Jurkat, Clone E6-1 (cell line): Measurements from ENCODE around the gene PRDX5.
"Not testable (repeated sequence)": the region's sequence is repeated elsewhere in the genome, so short reads cannot be mapped to it uniquely, and the experiment has no call there.

Experiments used
- DNase-seq: peaks from one replicate; pipeline ENCODE4 v3.0.0-alpha.2; 2011; ENCODE audit warnings: low read depth, low spot score
- H3K4me3 ChIP-seq: 2 replicates; pipeline ENCODE4 v1.5.1; 2011; ENCODE audit warnings: mild to moderate bottlenecking, low read length, control low read depth, moderate library complexity

PRDX5 gene

DNA sequence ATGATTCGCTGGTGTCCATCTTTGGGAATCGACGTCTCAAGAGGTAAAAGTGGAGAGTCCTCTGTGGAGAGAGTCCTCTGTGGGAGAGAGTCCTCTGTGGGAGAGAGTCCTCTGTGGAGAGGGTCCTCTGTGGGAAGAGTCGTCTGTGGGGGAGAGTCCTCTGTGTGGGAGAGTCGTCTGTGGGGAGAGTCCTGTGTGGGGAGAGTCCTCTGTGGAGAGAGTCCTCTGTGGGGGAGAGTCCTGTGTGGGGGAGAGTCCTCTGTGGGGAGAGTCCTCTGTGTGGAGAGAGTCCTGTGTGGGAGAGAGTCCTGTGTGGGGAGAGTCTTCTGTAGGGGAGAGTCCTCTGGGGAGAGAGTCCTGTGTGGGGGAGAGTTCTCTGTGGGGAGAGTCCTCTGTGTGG is 3.1 kb downstream of the PRDX5 start:
- no peak for DNase-seq
- H3K4me3 ChIP-seq = no peak overlapping the region

DNA sequence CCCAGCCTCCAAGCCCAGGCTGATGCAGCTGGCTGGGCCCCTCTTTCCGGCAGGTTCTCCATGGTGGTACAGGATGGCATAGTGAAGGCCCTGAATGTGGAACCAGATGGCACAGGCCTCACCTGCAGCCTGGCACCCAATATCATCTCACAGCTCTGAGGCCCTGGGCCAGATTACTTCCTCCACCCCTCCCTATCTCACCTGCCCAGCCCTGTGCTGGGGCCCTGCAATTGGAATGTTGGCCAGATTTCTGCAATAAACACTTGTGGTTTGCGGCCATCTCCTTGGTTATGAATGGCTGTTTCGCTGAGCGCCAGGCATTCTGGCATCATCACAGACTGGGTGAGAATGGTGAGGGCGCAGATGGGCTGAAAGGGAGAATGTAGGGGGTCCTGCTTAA is 3.6 kb downstream of the PRDX5 start:
- H3K4me3 ChIP-seq = no peak overlapping the region
- DNase-seq = no peak

DNA sequence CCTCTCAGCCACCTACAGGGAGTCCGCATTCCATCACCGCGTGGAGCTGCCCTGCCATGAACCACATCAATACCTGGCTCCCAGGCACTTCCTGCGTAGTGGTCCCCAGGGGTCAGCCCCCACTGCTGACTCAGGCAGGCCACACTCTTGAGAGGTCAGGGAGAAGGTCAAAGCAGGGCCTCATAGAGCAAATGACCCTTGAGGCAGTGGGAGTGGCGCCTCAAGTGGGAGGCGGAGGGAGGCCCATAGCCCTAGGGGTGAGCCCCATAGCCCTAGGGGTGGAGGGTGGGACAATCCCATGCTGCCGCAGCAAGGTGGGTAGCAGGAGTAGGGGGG is 5.0 kb downstream of the PRDX5 start:
- no peak for DNase-seq
- H3K4me3 ChIP-seq = no peak overlapping the region

DNA sequence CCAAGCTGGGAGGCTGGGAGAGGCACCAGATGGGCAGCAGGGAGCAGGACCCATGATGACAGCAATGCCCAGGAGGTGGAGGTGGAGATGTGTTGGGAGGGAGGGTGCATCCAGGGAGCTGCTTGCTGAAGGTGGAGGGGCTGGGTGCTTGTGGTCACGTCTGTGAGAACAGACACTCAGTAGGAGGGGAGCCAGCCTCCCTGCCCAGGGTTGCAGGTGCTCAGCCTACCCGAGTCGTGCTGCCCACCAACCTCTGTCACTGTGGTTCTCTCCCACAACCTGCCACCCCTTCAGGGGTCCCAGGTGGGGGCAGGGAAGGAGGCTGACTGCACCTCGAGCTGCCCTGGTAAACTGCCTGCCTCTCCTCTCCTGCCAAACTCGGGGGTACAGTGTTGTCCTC is 5.5 kb downstream of the PRDX5 start:
- peak overlapping the region; percentile 5; the same call in 1 of the 2 replicates for H3K4me3 ChIP-seq
- peak; percentile 70 for DNase-seq

DNA sequence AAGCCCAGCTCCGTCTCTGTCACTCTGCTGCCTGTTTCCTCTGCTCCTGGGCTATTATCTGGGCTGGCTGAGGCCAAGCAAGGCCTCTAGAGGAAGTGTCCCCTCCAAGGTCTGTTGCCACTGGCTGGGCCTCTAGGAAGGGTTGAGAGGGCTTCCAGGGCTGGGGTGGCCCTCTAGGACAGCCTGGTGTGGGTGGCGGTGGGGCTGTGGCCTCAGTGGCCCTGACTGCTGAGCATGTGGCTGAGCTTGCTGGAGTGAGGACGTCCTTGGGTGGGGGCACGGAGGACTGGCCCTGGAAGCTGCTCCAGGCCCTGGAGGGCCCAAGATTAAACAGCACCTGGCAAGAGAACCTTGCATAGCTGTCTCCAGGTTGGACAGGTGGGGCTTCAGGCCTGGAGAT is 6.1 kb downstream of the PRDX5 start:
- not testable (repeated sequence) for H3K4me3 ChIP-seq, DNase-seq

DNA sequence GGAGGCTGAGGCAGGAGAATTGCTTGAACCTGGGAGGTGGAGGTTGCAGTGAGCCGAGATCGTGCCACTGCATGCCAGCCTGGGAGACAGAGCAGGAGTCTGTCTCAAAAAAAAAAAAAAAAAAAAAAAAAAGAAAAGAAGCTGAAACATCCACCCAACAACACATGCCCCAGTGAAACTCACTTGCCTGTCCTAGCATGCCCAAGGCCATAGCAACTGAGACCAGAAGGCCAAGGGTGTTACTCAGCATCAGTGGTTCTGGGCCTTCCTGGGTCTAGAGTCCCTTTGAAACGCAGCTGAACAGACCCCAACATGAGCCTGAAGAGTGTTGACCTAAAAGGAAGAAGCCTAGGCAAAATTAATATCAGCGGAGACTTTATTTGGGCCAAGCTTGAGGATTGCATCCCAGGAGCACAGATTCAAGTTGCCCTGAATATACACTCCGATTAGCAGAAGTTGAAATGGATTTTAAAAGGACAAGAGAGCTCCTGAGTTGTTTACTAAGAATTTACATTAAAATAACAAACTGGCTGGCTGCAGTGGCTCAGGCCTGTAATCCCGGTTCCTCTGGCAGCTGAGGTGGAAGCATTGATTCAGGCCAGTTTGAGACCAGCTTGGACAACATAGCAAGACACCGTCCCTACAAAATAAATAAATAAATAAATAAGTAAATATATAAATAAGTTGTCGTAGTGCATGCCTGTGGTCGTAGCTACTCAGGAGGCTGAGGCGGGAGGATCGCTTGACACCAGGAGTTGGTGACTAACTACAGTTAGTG is 7.0 kb downstream of the PRDX5 start:
- H3K4me3 ChIP-seq = no peak overlapping the region
- DNase-seq = no peak

DNA sequence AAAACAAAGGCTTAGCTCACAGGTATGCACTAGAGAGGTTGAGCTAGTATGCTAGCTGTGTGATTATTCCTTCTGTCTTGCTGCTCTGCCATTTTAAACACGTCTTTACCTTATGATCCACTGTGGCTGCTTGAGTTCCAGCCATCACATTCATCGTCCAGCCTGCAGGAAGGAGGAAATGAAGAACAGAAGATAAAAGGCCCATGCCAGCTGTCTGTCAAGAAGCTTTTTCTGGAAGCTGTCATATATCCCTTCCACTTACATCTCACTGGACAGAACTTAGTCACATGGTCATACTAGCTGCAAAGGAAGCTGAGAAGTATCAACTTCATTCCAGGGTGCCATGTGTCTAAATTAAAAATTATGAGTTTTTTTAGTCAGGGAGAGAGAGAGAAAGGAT is 9.5 kb downstream of the PRDX5 start:
- H3K4me3 ChIP-seq = no peak overlapping the region
- no peak for DNase-seq

DNA sequence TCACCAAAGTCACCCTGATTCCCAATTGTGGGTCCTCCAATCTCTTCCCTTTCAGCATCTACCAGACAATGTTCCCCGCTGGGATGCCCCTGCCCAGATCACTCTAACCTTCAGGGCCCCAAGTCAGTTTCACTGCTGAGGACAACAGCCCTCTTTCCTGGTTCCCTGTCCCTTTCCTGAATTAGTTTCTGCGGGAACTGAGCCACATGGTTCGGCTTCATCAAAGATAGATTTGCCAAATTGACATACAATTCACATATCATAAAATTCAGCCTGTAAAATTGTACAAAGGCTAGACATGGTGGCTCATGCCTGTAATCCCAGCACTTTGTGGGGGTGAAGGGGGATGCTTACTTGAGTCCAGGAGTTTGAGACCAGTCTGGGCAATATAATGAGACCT is 10.1 kb downstream of the PRDX5 start:
- DNase-seq = no peak
- no peak overlapping the region for H3K4me3 ChIP-seq

DNA sequence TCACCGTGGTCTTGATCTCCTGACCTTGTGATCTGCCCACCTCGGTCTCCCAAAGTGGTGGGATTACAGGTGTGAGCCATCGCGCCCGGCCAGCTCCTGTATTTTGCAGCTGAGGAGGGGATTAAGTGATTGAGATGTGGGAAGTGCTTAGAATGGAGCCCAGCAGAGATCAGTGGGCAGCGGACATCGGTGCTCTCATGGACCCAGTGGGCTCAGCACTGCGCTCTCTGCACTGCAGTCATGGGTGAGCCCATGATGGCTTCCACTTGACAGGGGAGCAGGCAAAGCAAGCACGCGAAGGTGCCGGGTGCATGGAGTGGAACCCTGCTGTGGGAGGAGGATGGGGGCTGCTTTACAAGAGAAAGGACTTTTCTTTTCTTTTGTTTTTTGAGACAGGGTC is 13.0 kb downstream of the PRDX5 start:
- no peak for DNase-seq
- no peak overlapping the region for H3K4me3 ChIP-seq

DNA sequence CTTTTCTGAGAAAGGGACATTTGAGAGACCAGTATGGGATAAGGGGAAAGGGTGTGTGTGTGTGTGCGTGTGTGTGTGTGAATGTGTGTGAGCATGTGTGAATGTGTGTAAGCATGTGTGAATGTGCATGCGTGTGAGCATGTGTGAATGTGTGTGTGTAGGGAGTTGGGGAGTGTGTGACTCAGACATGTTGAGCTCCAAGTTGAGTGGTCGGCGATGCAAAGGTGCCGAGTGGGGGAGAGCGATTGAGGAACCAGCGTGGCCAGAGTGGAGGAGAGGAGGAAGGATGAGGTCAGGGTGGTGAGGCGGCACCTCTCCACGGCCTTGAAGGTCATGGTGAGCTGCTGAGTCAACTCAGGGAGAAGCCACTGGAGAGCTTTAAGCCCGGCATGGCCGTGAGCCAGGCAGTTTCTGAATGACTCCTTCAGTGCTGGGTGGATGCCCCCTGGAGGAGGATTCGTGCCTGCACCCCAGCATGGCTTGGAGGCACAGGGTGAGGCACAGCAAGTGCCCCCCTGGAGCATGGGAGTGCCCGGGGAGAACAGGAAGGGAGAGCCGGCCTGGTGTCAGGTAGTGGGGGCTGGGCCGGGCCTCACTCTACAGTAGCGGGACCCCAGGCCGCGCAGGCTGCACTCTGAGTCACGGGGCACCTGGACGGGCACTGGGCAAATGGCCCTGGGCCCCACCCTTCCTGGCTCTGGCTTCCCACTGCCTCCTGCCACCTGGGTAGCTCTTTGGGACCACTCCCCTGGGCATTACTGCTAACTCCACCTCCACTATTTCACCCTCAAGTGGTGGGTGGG is 13.8 kb downstream of the PRDX5 start:
- no peak overlapping the region for H3K4me3 ChIP-seq

DNA sequence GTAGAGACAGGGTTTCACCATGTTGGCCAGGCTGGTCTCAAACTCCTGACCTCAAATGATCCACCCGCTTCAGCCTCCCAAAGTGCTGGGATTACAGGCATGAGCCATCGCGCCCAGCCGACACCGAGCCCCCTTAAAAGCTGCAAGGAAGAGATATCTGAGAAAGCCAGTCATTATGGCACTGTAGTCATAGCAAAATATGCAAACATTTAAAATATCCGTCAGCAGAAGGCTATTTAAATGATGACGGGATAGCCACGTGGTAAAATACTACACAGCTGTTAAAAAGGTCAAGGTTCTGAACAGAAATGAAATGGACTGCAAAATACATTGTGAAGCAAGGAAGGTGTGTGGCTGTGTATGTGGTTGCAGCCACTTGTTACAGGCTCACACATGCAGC is 15.6 kb downstream of the PRDX5 start:
- no peak overlapping the region for H3K4me3 ChIP-seq
- no peak for DNase-seq

More for the DNA sequence above, 13.8 kb downstream of the PRDX5 start:
- peak; percentile 51 for DNase-seq

DNA sequence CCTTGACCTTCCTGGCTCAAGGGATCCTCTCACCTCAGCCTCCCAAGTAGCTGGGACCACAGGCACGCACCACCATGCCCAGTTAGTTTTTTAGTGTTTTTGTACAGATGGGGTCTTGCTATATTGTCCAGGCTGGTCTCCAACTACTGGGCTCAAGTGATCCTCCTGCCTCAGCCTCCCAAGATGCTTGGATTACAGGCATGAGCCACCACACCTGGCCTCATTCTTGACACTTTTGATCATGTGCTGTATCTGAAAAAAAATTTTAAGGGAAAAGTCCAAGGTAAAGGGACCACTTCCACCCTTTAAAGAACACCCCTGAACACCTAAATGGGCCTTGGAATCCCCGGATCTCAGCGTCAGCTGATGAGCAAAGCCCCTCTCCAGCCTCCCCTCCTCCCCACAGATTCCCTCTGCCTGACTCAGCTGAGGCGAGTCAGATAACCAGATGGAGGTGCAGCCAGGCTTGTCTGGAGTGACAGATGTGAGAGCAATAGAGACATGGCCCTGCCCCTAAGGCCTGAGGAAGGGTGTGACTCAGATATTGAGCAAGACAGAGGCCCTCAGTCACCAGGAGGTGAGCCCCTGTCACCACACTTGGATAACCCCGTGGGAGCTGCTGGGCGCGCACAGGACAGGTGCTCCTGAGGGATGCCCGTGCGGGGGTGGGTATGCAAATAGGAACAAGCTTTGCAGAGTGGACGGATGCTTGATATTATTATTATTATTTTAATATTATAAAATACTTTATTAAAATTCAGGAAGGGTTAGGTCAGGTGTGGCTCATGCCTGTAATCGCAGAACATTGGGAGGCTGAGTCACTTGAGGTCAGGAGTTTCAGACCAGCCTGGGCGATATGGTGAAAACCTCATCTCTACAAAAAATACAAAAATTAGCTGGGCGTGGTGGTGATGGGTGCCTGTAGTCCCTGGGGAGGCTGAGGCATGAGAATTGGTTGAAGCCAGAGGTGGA is 17.1 kb downstream of the PRDX5 start:
- H3K4me3 ChIP-seq = no peak overlapping the region
- no peak for DNase-seq

DNA sequence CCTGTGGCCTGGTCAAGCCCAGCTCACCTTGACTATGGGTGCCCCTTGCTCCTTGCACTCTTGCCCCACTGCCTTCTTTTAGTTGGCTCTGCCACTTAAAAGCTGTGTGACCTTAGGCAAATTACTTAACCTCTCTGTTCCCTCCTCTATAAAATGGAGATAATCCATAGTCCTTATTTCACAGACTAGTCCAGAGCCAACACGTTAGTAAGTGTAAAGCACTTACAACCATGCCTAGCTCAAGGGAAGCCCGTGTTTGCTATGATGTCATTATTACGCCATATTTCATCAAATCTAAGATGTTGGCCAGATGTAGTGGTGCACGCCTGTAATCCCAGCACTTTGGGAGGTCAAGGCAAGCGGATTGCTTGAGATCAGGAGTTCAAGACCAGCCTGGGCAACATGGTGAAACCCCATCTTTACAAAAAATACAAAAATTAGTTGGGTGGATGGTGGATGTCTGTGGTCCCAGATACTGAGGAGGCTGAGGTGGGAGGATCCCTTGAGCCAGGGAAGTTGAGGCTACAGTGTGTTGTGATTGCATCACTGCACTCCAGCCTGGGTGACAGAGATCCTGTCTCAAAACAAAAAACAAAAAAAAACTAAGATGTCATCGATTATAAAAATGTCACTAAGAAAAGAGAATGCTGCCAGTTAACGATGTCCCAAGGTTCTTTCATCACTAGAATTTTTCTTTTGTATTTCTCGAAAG is 19.8 kb downstream of the PRDX5 start:
- DNase-seq = no peak
- no peak overlapping the region for H3K4me3 ChIP-seq

DNA sequence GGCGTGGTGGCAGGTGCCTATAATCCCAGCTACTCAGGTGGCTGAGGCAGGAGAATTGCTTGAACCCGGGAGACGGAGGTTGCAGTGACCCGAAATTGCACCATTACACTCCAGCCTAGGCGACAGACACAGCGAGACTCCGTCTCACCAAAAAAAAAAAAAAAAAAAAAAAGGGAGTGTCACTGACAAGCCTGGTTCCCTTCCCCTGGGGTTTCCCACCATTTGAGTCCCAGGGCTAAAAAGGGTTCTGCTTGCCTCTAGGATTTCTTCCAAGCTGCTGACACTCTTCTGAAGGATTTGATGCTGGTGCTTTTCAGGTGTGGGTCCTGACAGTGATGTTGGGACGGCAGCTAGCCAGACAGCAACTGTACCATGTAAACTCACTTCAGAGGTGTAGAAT is 20.8 kb downstream of the PRDX5 start:
- H3K4me3 ChIP-seq = no peak overlapping the region
- no peak for DNase-seq

DNA sequence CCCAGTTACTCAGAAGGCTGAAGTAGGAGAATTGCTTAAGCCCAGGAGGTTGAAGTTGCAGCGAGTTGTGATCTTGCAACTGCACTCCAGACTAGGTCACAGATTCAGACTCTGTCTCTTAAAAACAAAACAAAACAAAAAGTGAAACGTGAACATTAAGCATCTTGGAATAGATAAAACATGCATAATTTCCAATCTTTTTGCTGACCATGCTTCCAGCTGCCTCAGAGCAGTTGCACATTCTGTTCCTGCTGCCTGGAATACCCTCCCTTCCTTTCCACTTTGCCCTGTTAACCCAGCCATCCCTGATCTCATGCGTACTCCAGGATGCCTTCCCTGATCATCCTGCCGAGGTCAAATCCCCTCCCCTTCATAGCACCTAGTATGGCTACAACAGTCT is 21.4 kb downstream of the PRDX5 start:
- peak overlapping the region; percentile 48 for H3K4me3 ChIP-seq
- no peak for DNase-seq

DNA sequence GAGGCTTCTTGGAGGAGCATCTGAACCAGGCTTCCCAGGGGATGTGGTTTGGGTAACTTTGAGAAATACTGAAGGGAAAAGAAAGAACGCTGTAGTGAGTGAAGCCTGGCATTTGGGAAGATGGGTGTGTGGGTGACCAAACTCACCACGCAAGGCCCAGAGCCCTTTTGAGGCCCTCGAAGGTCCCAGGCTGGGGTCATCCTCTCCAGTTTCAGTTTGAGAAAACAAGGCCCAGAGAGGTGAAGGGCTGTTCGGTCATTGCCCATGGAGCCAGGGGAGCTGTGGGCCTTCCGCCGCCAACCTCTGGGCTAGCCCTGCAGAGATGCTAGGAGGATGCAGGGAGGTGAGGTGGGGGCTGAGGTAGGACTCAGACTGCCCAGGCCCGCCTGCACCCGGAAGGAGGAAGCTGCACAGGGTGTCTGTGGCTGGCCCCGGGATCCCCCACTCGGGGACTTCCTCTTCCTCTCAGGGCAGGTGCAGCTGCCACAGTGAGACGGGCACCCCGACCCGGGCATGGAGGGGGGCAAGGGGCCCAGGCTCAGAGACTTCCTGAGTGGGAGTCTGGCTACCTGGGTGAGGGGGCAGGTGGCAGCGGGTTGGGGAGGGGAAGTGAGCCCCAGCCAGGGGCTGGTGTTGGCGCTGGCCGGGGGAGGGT is 22.0 kb downstream of the PRDX5 start, which contains the start of gene CCDC88B:
Gene CCDC88B, plus strand, starts transcription at position 451 of the 655 bp plus-strand sequence. Its CDS starts 63 bp downstream, at position 514.
- DNase-seq = peak; percentile 70

DNA sequence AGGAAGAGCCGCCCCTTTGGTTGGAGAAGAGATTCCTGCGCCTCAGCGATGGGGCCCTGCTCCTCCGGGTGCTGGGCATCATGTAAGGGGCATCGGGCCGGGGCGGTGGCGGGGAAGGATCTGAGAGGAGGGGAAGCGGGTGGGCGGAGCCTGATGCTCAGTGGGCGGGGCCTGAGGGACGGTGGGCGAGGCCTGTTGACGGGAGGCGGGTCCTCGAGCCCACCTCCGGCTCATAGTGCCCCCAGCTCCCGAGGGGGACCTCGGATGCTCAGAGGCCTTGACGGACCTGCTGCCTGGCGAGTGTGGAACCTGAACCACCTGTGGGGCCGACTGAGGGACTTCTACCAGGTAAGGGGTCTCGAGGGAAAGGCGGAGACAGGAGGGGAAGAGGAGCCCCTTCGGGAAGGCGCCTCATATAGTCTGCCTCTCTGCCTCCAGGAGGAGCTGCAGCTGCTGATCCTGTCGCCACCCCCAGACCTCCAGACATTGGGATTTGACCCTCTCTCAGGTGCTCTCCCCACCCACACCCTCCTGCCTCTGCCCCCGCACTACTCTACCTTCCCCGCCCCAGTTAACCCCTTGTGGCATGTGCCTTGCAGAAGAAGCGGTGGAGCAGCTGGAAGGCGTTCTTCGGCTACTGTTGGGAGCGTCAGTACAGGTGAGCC is 22.9 kb downstream of the PRDX5 start:
- DNase-seq = no peak
- peak overlapping the region; percentile 48 for H3K4me3 ChIP-seq

More for the DNA sequence above, 22.0 kb downstream of the PRDX5 start, which contains the start of gene CCDC88B:
- peak within 1 kb of the TSS; percentile 48 for H3K4me3 ChIP-seq

DNA sequence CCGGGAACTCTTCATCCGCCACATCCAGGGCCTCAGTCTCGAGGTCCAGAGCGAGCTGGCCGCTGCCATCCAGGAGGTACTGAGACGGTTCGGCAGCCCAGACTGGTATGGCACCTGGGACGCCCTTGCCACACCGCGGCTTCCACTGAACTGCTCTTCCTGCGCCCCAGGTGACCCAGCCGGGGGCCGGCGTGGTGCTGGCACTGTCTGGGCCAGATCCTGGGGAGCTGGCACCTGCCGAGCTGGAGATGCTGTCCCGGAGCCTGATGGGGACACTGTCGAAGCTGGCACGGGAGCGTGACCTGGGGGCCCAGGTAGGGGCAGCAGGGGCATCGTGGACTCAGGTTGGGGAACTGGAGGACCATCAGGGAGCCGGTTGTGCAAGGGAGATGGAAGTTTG is 23.5 kb downstream of the PRDX5 start:
- no peak for DNase-seq
- no peak overlapping the region for H3K4me3 ChIP-seq
